ENCODE data around the gene MYO5B. TPM values are rescaled to one million over a fixed set of nuclear protein-coding genes. Genes with fewer than 3 reads are reported as not detected.

Gene MYO5B
- total RNA-seq, 4 donors from 2014 or later: 1.9 to 18.3 (median 4.4) TPM

- ATAC-seq: no peak
- no peak for TF ChIP-seq EP300 (IDR thresholded peaks at IDR 0.05)
- H3K4me1 ChIP-seq: peaks cover 0 to 25% (median 6%) of the 10 kb centered on the region in 3 donors
- no peak overlapping the region for H3K4me3 ChIP-seq
- WGBS, 2 donors (ENCODE audit: low coverage in 1 of 2): 84 to 100% methylated on average over 1 to 6 of the region's 8 CpGs
- H3K27me3 ChIP-seq: peaks cover 69% of the 10 kb centered on the region
- H3K36me3 ChIP-seq: no peaks in the 10 kb centered on the region
- H3K9me3 ChIP-seq: no peaks in the 10 kb centered on the region
- no peak overlapping the region for H3K27ac ChIP-seq
Measured at GRCh38 chr18:49847524-49847923, 347.4 kb downstream of the MYO5B start.

GRCh38 chr18:49846718-49847470, 348.1 kb downstream of the MYO5B start:
- H3K27ac ChIP-seq: no peak overlapping the region
- H3K27me3 ChIP-seq: peaks cover 63% of the 10 kb centered on the region
- peaks cover 0 to 25% (median 6%) of the 10 kb centered on the region in 3 donors for H3K4me1 ChIP-seq
- WGBS, 2 donors (ENCODE audit: low coverage in 1 of 2): 44 to 80% methylated on average over 3 to 6 of the region's 10 CpGs
- no peaks in the 10 kb centered on the region for H3K9me3 ChIP-seq
- H3K36me3 ChIP-seq: no peaks in the 10 kb centered on the region
- ATAC-seq: no peak
- TF ChIP-seq CTCF (IDR thresholded peaks at IDR 0.05) (no peak), POLR2A (IDR thresholded peaks at IDR 0.05) (no peak), POLR2AphosphoS5 (IDR thresholded peaks at IDR 0.05) (no peak), EP300 (IDR thresholded peaks at IDR 0.05) (no peak)
- H3K4me3 ChIP-seq: no peak overlapping the region

DNA sequence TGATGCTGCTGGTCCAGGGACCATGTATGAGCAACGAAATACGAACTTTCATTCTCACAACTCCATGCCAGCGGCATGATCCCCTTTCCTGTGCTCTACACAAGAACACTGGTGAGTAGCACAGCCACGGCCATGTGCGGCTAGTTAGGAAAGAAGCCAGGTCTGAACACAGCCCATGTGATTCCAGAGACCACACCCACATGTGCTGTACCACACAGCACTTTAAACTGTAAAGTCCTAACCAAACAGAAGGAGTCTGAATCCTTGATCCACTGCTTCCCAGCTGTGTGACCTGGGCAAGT, 348.6 kb downstream of the MYO5B start:
- ATAC-seq: no peak
- 20 to 34% methylated on average over 1 to 3 of the region's 5 CpGs for WGBS, 2 donors (ENCODE audit: low coverage in 1 of 2)
- H3K4me1 ChIP-seq: peaks cover 0 to 25% (median 6%) of the 10 kb centered on the region in 3 donors
- no peaks in the 10 kb centered on the region for H3K36me3 ChIP-seq
- H3K27me3 ChIP-seq: peaks cover 57% of the 10 kb centered on the region
- H3K27ac ChIP-seq: no peak overlapping the region
- H3K9me3 ChIP-seq: no peaks in the 10 kb centered on the region
- H3K4me3 ChIP-seq: no peak overlapping the region
- TF ChIP-seq POLR2A (IDR thresholded peaks at IDR 0.05) (no peak), CTCF (IDR thresholded peaks at IDR 0.05) (no peak), EP300 (IDR thresholded peaks at IDR 0.05) (no peak), POLR2AphosphoS5 (IDR thresholded peaks at IDR 0.05) (no peak)

DNA sequence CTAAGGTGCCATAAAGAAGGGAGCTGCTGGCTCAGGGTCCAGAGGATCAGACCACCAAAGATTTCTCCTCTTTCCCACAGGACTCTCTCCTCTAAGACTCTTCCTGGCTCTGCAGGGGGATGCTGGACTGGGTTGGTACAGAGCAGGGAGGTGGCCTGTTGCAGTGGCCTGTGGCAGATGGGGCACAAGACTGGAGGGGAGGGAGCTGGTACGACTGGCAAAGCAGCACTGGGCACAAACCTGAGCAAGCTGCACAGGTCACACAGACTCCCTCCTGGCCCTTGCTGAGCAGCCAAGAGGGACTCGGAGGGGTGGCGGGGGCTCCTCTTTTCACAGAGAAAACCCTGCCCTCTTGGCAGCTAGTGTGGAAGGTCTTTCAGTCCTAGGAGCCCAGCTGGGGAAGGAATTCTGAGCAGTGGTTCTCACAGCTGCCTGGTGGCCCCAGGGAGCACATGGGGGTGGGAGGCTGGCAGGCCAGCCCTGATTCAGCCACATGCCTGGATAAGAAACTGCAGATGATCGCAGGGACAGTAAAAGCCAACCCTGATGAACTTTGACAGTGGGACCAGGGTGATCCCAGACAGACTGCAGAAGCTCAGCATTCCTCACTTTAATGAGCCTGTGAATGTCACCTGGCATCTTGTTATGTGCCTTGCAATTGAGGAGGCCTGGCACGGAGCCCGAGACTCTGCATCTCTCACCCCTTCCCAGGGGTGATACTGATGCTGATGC, 349.2 kb downstream of the MYO5B start:
- H3K27me3 ChIP-seq: peaks cover 55% of the 10 kb centered on the region
- H3K4me3 ChIP-seq: no peak overlapping the region
- H3K27ac ChIP-seq: no peak overlapping the region
- no peak for TF ChIP-seq EP300 (IDR thresholded peaks at IDR 0.05)
- no peak for TF ChIP-seq CTCF (IDR thresholded peaks at IDR 0.05)
- no peak for TF ChIP-seq POLR2AphosphoS5 (IDR thresholded peaks at IDR 0.05)
- TF ChIP-seq POLR2A (IDR thresholded peaks at IDR 0.05): no peak
- no CpG with 5 or more reads among the region's 6 CpGs for WGBS, 2 donors (ENCODE audit: low coverage in 1 of 2)
- no peaks in the 10 kb centered on the region for H3K9me3 ChIP-seq
- no peak for ATAC-seq
- no peaks in the 10 kb centered on the region for H3K36me3 ChIP-seq
- peaks cover 0 to 25% (median 6%) of the 10 kb centered on the region in 3 donors for H3K4me1 ChIP-seq

- no peak for TF ChIP-seq CTCF (IDR thresholded peaks at IDR 0.05)
- TF ChIP-seq POLR2AphosphoS5 (IDR thresholded peaks at IDR 0.05): no peak
- no peak for TF ChIP-seq POLR2A (IDR thresholded peaks at IDR 0.05)
- no peak for TF ChIP-seq EP300 (IDR thresholded peaks at IDR 0.05)
- no peaks in the 10 kb centered on the region for H3K9me3 ChIP-seq
- peaks cover 46% of the 10 kb centered on the region for H3K27me3 ChIP-seq
- 71 to 75% methylated on average over 1 of the region's 1 CpG for WGBS, 2 donors (ENCODE audit: low coverage in 1 of 2)
- no peak overlapping the region for H3K4me3 ChIP-seq
- ATAC-seq: no peak
- H3K36me3 ChIP-seq: no peaks in the 10 kb centered on the region
- H3K27ac ChIP-seq: no peak overlapping the region
- peaks cover 0 to 25% (median 5%) of the 10 kb centered on the region in 3 donors for H3K4me1 ChIP-seq
Measured at GRCh38 chr18:49844903-49845302, 350.0 kb downstream of the MYO5B start.
